HL-60/S4 (cell line): ENCODE data around the gene UBAC1.
"Not testable (repeated sequence)": the region's sequence is repeated elsewhere in the genome, so short reads cannot be mapped to it uniquely, and the experiment has no call there.

ENCODE experiments used
- in situ Hi-C: fragments of 300-500 bp; cut with MboI; formaldehyde crosslinking; loops from 2 replicates; pipeline ENCODE4 v1.14.3; 2022; ENCODE audit warnings: low sequenced_read_pairs

UBAC1 gene

DNA sequence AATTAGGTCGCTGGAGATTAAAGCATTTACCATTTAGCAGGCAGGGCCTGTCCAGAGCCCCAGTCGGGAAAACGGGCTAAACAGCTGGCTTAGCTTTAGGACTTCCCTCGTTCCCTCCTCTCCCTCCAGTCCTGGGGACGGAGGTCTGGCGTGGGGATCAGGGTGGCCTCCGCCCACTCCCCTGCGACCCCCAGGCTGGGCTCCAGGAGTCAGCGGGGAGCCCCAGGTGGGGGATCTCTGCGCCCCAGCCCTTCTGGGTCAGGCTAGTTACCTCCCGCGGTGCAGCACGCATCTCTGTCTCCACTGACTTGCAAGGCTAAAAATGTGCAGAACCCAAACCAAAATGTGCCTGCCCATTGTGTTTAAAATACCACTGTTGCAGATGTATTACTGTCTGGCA, 37.7 kb downstream of the UBAC1 start:
- in situ Hi-C loops, result no loop called here

DNA sequence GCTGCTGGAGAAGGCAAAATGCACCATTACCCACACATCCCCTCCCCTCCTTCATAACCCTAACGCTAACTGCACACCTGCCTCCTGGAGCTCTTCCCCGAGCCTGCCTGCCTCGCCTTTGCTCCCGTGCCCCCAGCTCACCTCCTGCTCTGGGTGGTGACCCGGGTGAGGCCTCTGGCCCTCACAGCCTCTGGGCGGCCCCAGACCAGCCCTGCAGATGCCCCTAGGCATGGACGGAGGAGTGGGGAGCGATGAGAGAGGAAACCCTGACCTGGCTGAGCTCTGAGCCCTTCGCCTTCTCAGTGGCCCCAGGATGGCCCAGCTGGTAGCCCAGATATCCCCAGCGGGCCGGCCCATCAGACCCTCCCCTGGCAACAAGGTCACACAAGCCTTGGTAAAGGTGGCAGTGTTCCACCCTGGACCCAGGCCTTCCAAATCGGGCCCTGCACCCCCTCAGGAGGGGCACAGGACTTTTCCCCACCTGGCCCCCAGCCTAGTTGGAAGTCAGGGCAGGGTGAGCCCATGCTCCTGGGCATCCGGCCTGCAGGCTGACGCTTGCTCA, 39.3 kb downstream of the UBAC1 start:
- in situ Hi-C loops, result no loop called here

DNA sequence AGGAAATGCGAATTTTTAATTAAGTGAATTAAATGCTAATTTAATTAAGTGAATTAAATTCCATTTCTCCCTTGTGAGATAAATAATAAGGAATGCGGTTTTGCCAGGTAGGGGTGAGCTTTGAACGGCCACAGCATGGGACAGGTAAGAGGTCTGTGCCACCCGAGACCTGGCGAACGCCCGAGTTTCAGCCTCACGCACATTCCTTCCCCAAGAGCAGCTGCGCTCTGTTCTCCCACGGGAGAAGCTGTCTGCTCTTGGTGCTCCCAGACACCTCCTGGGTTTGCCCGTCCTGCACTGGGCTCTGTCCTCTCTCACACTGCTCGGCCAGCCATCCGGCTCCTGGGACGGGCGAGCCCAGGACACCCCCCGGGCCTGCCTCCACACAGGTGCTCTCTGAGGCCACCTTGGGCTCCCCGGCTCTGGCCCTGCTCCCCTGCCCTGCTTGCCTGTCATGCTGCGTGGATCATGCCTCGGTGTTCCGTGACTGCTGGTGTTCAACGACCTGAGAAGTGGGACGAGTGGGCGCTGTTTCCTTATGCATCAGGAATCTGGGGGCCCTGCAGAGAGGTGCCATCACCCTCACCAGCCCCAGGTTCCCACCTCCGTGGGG, 40.1 kb downstream of the UBAC1 start:
- in situ Hi-C loops, result no loop called here

DNA sequence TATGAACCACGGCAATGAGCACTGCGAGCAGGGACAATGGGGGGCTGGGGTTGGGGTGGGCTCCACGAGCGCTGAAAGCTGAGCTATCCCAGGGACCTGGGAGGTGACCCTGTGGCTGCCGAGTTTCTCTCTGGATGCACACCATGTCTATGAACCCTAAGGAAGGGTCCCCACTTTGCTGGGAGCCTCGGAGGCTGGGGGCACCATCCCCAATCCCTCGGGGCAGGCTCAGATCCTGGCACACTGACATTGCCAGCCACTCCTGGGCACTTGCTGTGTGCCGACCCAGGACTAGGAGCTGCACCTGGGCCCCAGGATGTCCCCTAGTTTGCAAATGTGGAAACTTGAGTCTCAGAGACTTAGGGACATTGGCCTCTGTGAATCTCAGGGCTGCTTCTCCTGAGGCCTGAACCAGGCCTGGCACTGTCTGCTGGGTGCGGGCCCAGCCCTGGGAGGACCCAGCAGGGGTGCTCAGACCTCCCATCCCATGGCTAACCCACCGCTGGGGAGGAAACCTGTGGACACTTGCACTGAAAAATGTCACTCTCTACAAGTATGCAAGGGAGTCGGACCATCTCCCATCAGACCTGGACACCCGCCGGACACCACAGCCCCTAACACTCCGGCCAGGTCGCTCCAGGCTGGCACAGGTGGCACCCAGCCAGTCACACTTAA, 40.8 kb downstream of the UBAC1 start:
- in situ Hi-C loops, result no loop called here

DNA sequence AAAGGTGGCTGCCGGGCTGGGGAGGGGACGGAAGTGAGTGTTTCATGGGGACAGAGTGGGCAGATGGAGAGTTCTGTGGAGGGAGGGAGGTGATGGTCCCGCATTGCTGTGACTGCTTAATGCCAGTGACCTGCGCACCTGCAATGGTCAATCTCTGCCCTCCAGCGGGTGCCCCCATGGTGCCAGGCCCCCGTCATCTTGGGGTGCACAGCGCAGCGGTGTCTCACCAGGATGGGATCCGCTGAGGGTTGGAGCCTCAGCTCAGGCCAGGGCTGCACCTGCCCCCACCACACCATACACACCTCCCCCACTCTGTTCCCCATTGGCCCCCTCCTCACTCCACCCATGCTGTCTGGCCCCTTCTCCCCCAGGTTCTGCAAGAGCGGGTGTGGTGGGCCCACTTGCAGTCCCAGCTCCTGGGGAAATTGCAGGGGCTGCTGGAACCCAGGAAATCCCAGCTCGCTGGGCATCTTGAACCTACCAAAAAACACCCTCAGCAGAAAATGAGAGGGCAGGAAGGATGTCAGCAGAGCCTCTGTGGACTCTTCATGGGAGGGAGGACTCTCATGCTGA, 41.8 kb downstream of the UBAC1 start:
- in situ Hi-C loops, result no loop called here

DNA sequence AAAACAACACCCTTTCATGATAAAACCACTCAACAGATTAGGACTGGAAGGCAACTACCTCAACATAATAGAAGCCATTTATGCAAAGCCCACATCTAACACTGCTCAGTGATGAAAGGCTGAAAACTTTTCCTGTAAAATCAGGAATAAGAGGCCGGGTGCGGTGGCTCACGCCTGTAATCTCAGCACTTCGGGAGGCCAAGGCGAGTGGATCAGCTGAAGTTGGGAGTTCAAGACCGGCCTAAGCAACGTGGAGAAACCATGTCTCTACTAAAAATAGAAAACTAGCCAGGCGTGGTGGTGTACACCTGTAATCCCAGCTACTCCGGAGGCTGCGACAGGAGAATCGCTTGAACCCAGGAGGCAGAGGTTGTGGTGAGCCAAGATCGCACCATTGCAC, 44.9 kb downstream of the UBAC1 start:
- in situ Hi-C loops, result not testable (repeated sequence)

DNA sequence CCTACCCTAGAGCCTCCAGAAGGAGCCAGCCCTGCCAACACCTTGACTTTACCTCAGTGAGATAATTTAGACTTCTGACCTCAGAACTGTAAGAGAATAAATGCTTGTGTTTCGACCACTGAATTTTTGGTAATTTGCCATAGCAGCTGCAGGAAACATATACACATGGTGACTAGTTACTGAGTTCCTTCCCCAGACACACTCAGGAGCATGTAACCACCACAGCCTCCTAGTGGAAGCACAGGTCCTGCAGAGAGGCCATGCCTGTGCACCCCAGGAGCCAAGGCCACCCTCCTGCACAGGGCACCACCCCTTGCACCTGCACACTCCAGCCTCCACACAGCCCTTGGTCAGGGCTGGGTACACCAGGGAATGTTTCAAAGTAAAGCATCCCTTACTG, 46.3 kb downstream of the UBAC1 start:
- in situ Hi-C loops, result no loop called here

DNA sequence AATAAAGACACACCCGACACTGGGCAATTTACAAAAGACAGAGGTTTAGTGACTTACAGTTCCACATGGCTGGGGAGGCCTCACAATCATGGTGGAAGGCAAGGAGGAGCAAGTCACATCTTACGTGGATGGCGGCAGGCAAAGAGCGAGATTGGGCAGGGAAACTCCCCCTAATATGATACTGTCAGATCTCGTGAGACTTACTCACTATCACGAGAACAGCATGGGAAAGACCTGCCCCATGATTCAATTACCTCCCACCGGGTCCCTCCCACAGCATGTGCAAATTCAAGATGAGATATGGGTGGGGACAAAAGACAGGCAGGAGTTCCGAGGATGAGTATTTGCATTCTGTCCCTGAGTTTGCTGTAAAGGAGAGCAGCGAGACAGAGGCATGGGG, 49.9 kb downstream of the UBAC1 start:
- in situ Hi-C loops, result not testable (repeated sequence)

DNA sequence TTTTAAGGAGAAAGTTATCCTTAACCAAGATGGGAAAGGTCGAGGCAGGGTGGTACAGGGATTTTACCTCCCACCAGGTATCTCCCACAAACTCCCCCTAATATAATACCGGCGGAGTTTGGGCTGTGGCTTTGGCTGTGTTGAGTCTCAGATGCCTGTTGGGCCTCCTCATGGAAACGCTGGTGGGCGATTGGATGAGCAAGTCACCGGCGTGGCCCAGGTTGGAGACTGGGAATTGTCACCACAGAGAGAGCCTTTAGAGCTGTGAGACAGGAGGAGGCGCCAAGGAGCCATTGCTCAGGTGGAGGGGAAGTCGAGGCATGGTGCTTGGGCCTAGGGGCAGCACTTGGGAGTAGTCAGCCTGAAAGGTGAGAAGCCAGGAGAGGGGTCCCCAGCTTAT, 50.4 kb downstream of the UBAC1 start:
- in situ Hi-C loops, result no loop called here

DNA sequence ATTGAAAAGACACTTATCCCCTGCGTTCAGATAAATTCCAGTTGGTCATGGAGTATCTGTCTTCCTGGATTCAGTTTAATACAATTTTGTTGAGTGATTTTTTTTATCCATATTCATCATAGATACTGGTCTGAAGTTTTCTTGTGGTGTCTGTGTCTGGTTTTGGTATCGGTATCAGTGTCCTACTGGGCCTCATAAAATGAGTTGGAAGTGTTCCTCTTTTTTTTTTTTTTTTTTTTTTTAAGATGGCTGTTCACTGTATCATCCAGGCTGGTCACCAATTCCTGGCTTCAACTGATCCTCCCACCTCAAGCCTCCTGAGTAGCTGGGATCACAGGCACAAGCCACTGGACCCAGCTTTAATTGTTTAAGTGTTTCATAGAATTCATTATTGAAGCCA, 51.0 kb downstream of the UBAC1 start:
- in situ Hi-C loops, result no loop called here

DNA sequence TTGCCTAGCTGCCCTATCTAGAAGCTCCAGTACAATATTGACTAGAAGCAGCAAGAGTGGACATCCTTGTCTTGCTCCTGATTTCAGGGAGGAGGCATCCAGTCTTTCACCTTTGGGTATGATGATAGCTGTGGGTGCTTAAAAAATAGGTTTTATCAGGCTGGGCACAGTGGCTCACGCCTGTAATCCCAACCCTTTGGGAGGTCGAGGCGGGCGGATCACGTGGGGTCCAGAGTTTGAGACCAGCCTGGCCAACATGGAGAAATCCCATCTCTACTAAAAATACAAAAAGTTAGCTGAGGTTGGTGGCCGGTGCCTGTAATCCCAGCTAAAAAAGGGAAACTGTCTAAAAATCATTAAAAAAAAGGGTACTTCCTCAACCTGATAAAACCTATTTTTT, 51.8 kb downstream of the UBAC1 start:
- in situ Hi-C loops, result no loop called here

DNA sequence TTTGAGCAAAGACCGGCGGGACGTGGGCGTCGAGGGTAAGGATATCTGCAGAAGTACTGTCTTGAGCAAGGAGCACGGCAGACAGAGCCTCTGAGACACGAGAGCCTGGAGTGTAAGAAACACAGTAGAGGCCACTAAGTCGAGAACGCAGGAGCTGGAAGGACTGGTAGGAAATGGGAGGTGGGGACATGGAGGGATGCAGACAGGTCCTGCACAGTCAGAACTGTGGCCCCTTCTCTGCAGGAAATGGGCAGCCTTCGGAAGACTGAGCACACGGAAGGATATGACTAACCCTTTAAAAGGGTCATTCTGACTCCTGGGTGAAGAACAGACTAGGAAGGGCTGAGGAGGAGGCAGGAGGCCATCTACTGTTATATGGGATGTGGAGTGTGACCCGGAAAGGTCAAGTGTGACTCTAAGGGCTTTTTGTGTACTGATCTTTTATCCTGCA, 52.4 kb downstream of the UBAC1 start:
- in situ Hi-C loops, result no loop called here

DNA sequence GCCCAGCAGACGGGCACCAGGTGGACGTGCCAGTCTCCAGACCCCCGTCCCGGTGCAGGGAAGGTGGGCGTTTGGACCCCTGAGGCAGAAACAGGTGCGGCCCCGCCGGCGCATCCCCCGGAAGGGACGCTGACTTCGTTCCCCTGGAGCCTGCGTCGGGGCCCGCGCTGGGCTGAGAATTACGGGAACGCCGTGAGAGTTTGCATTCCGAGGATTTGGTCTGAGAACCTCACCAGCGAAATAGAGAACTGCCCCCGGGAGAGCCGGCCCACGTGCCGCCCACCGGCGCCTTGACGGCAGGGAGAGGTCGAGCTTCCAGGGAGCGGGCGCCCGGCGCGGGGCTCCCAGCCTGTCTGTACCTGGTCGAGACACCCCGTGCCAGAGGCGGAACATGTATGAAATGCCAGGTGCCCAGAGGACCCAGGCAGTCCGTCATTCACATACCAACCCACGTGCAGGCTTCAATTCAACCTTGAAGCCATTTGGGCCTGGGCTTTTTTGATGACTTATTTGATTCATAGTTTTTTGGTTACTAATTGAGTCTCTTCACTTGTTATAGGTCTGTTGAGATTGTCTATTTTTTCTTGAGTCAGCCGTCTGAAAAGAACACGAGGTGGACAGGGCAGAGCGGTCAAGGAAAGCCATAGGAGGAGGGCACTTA, 53.0 kb downstream of the UBAC1 start:
- in situ Hi-C loops, result no loop called here

DNA sequence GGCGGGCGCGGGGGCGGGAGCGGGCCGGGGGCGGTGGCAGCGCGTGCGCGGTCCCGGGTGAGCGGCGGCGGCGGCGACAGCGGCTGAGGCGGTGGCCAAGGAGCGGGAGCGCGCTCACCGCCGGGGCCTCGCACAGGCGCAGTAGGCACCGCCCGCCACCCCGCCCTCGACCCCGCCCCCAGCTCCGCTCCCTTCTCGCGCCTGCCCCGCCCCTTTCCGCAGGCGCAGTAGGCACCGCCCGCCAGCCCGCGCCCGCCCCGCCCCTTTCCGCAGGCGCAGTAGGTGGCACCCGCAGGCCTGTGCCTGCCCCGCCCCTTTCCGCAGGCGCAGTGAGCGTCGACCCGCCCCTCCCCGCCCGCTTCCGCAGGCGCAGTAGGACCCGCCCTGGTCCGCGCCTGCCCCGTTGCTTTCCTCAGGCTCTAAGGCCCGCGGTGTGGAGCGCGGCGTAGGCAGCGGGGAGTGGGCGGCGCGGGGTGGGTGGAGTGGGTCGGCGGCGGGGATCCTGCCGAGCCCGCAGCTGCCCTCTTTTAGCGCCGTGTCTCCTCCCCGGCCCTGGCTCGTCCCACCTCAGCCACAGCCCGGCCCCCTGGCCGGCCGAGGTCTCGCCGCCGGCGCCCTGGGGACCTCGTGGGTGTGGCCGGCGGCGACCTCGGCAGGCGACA, 53.6 kb downstream of the UBAC1 start, which contains the start of gene CAMSAP1:
TSS of gene CAMSAP1 (minus strand) at position 116 of the 662 bp plus-strand sequence. CDS start 387 bp downstream, outside the sequence.
- in situ Hi-C loops, result no loop called here

DNA sequence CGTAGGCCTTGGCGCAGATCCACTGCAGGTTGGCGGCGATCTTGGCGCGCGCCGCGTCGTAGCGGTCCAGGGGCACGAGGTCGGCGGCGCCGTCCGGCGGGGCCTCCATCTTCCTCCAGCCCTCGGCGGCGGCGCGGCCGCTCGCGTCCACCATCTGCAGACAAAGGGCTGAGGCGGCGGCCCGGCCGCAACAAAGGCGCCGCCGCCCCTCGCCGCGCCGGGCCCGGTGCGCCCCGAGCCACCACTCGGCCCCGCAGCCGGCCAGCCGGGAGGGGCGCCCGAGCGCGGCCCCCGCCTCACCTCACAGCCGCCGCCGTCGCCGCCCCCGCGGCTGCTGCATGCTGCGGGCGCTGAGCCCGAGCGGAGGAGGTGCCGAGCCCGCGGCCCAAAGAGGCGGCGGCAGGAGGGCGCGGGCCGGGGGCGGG, 54.2 kb downstream of the UBAC1 start:
- in situ Hi-C loops, result no loop called here

DNA sequence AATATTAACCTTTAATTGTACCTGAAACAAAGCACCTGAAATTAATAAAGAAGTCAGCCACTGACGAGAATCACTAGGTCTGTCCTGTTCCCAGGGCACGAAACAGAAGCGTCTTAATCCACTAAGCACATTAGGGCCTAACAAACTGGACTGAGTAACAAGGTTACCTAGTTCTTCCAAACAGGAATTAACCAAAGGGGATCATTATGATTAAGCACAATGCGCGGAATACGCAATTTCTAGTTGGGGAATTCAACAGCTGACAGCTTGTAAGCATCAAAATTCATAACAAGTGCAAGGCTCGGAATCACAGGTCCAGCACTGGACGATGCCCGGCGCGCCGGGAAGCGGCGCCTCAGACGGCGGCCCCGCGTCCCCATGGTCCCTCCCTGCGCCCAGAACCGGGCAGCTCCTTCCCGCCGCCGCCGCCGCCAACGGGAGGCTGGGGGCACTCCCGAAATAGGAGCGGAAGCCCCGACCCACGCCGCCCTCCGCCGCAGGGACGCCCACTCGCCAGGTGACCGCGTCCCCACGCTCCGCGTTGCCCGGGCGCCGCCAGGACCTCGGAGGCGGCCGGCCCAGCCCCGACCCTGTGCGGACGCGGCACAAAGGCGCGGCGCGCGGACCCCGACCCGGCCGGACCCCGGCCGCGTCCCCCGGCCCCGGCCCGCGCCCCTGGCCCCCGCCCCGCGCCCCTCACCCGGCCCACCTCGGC, 54.7 kb downstream of the UBAC1 start:
- in situ Hi-C loops, result no loop called here

DNA sequence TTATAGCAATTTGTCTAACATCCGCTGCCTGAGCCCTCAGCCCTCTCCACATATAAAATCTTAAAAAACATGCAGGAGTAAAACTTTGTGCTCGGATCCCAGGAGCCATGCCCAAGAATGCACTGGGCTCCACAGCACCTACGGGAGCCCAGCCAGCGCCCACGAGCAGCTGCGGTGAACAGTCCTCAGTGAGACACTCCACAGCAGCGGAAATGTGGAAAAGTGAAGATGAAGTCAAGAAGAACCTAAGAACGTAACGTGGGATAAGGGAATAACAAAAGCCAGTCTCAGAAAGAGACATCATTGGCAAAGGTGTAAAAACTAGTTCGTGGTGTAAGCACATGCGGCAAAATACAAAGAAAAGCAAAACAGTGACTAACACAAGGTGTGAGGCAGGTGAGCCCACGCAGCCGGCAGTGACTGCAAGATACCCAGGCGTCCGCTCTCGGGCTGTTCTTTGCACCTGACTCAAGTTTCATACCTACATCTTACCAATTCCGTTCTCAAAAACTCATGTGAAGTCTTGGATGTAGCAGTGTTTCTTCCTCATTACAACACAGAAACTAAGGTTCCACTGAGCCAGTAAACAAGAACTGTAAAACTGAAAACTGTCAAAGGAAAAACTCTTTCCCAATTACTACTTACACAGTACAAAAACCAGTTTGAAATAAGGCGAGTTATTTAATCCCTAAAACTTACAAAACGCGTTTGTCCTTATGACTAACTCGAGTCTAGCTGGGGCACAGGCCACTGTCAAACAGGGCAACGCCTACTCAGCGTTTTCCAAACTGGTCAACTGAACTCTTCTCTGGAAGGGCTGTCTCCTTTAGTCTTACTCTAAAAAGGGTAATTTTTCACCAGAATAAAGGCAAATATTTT, 55.6 kb downstream of the UBAC1 start:
- in situ Hi-C loops, result no loop called here

DNA sequence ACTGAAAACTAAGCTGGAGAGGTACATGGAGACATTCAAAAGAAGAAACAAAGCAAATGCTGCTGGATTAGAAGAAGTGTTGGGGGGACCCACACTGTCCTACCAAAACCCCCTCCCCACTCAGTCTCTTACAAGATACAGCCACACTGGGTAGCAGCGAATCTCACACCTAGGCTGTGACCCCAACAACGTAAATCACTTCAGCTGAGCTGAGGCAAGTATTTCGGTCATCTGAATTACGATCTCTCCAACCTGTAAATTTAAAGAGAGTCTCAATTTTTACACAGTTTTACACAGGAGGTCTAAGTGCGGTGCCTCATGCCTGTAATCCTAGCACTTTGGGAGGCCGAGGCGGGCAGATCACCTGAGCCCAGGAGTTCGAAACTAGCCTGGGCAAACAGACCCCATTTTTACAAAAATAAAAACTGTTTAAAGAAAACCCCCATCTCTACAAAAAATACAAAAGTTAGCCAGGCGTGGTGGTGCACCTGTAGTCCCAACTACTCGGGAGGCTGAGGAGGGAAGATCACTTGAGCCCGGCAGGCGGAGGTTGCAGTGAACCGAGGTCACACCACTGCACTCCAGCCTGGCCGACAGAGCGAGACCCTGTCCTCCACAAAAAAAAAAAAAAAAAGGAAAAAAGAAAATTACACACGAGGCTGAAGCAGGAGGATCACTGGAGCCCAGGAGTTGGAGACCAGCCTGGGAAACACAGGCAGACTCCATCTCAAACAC, 57.2 kb downstream of the UBAC1 start:
- in situ Hi-C loops, result no loop called here

DNA sequence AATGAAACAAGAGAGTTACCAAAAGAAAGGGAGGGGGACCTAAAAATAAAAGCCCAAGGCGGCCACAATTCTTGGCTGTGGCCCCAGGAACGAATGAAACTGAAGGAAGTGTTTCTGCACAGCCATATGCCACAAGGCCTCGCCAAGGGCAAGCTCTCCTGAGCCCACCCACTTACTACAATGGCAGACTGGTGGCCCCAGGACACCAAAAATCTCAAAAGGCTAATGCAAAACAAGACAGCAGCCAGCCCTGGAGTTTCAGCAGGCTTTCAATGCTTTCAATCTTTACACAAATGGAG, 57.9 kb downstream of the UBAC1 start:
- in situ Hi-C loops, result no loop called here
